Measurements from ENCODE around the gene SMTNL2.

The SMTNL2 gene

DNA sequence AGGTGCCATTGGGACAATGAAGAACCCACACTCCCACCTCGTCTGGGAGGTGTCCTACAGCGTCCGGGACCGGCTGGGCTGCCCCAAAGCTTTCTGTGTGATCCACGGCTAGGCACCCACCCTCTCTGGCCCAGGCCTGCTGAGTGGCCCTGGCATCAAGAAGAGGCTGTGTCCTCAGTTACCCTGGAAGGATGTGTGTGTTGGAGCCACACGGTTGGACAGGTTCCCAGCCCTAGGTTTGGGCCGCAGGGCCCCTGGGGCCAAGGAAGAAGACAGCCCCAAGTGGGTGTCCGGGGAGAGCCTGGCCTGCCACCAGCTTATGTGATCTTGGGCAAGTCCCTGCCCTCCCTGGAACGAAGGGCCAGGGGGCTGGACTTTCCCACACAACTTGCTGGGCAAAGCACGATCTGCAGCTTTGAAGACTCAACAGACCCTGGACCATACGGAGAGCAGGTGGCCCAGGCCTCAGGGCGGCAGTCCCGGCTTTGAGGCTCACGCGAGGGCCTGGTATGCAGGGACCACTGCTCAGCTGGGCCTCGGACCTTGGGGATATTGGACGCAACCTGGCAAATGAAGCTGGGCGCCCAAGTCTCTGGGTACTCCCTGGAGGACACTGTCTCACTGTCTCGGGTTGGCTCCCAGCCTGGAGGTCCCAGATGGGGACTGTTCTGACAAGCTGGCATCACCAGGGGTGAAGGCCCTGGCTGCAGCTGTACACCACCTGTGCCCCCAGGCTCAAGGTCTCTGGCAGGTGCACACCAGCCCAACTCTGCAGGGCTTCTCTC lies 46.7 kb upstream of the SMTNL2 start:
- DNase-seq, result no peak
- no peak overlapping the region for H3K27ac Mint-ChIP-seq
- no peaks in the 10 kb centered on the region for H3K9me3 Mint-ChIP-seq
- H3K36me3 Mint-ChIP-seq (ENCODE audit: low read depth), result peaks cover 4% of the 10 kb centered on the region
- TF ChIP-seq, protein P1, sequence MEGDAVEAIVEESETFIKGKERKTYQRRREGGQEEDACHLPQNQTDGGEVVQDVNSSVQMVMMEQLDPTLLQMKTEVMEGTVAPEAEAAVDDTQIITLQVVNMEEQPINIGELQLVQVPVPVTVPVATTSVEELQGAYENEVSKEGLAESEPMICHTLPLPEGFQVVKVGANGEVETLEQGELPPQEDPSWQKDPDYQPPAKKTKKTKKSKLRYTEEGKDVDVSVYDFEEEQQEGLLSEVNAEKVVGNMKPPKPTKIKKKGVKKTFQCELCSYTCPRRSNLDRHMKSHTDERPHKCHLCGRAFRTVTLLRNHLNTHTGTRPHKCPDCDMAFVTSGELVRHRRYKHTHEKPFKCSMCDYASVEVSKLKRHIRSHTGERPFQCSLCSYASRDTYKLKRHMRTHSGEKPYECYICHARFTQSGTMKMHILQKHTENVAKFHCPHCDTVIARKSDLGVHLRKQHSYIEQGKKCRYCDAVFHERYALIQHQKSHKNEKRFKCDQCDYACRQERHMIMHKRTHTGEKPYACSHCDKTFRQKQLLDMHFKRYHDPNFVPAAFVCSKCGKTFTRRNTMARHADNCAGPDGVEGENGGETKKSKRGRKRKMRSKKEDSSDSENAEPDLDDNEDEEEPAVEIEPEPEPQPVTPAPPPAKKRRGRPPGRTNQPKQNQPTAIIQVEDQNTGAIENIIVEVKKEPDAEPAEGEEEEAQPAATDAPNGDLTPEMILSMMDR (IDR thresholded peaks at IDR 0.05), result no peak
- no peak overlapping the region for H3K4me3 Mint-ChIP-seq
- peaks cover 44% of the 10 kb centered on the region for H3K4me1 Mint-ChIP-seq
- no peaks in the 10 kb centered on the region for H3K27me3 Mint-ChIP-seq (ENCODE audit: low read depth, poor library complexity)

DNA sequence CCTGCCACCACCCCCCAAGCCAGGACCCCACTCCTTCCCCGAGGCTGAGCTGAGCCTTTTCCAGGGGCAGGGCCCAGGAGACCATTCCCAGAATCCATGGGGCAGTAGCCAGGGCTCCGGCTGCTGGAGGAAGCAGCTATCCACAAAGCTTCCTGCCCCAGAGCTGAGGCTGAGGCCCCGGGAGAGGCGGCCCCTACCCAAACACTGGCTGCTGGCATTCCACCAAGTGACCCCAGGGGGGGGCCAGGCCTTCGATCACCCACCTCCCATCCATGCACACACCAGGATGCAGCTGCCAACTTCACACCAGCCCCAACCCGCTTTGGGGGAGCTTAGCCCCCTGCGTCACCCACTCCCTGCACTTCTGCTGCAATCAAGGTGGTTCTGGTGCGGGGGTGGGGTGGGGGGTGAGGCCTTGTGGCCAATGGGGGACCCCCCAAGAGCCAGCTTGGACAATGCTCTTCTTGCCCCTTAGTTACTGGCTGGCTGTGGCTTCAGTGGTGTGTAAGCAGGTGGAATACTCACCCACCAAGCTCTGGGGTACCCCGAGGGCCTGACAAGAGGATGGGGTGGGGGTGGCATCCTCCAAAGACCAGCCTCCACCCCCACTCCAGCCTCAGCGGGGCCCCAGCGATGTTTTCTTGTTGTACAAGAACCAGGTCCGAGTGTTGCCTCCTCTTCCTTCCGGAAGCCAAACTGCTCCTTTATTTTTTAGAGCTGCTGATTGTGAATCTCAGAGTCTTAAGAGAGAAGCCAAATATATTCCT lies 45.9 kb upstream of the SMTNL2 start:
- Mint-ChIP-seq H3K4me1 (peaks cover 44% of the 10 kb centered on the region), H3K27me3 (ENCODE audit: low read depth, poor library complexity) (no peaks in the 10 kb centered on the region), H3K9me3 (no peaks in the 10 kb centered on the region), H3K36me3 (ENCODE audit: low read depth) (peaks cover 4% of the 10 kb centered on the region), H3K4me3 (no peak overlapping the region), H3K27ac (no peak overlapping the region)
- DNase-seq, result no peak
- TF ChIP-seq, protein P1 (IDR thresholded peaks at IDR 0.05), result no peak

DNA sequence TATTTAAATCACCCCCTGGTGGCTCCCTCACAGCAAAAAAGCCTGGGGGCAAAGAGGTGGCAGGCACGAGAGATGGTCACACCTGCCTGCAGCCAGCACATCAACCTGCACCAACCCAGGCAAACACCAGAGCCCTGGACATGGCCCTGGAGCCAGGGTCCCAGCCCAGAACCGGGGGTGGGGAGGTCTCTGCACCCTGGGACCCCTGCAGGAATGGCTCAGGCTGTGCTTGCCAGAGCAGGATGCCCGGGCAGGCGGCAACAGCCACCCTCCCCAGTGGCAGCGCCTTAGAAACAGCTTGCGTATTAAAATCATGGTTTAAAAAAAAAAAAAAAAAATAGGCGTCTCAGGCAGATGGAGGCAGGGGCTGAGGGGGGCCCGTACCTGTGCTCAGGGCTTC lies 45.3 kb upstream of the SMTNL2 start:
- H3K4me1 Mint-ChIP-seq, result peaks cover 44% of the 10 kb centered on the region
- no peak overlapping the region for H3K27ac Mint-ChIP-seq
- TF ChIP-seq, protein P1 (IDR thresholded peaks at IDR 0.05), result no peak
- no peak overlapping the region for H3K4me3 Mint-ChIP-seq
- DNase-seq, result no peak
- H3K9me3 Mint-ChIP-seq, result no peaks in the 10 kb centered on the region
- peaks cover 4% of the 10 kb centered on the region for H3K36me3 Mint-ChIP-seq (ENCODE audit: low read depth)
- no peaks in the 10 kb centered on the region for H3K27me3 Mint-ChIP-seq (ENCODE audit: low read depth, poor library complexity)

DNA sequence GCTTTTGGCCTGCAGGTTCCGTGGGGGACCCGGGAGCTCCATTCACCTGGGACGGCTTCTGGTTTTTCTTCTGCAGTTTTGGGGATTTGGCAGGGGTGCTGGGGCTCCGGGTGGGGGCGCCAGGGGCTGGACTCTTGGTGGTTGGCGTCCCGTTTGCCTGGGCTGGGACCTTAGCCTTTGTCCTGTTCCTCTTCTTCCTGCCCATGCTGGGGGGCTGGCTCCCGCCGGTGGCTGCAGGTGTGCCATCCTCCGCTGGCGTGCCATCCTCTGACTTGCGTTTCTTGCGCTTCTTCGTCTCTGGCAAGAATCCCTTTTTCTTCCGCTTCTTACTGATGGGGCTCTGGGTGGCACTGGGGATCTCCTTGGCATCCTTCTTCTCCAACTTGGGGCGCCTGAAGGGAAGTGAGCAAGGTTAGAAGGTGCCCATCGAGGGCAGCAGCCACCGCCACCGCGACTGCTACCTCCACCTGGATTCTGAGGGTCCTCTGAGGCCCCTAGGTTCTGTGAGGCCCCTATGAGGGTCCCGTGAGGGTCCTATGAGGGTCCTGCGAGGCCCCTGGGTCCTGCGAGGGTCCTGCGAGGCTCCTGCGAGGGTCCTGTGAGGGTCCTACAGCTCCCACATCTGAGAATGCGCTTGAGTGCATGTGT lies 44.6 kb upstream of the SMTNL2 start:
- Mint-ChIP-seq H3K9me3 (no peaks in the 10 kb centered on the region), H3K4me3 (no peak overlapping the region), H3K36me3 (ENCODE audit: low read depth) (peaks cover 4% of the 10 kb centered on the region), H3K27me3 (ENCODE audit: low read depth, poor library complexity) (no peaks in the 10 kb centered on the region), H3K4me1 (peaks cover 41% of the 10 kb centered on the region), H3K27ac (no peak overlapping the region)
- DNase-seq, result no peak
- TF ChIP-seq, protein P1 (IDR thresholded peaks at IDR 0.05), result no peak

DNA sequence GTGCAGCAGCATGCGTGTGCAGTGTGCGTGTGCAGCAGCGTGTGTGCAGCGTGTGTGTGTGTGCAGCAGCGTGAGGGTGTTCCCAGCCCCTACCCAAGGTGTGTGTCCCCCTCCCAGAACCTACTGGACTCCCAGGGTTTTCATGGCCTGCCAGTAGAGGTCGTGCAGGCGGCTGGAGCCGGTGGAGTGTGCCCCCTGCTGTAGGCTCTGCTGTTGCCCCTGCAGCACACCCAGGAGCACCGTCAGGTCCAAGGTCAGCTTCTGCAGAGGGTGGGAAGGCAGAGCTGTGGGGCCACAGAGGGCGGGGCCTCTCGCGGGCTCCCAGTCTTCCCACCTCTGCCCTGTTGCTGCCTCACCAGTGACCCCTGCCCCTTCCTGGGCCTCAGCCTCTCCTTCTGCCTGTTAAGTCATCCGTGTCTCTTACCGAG lies 44.1 kb upstream of the SMTNL2 start:
- Mint-ChIP-seq H3K9me3 (no peaks in the 10 kb centered on the region), H3K27ac (no peak overlapping the region), H3K4me1 (peaks cover 44% of the 10 kb centered on the region), H3K36me3 (ENCODE audit: low read depth) (peaks cover 4% of the 10 kb centered on the region), H3K27me3 (ENCODE audit: low read depth, poor library complexity) (no peaks in the 10 kb centered on the region), H3K4me3 (no peak overlapping the region)
- no peak for DNase-seq
- TF ChIP-seq, protein P1 (IDR thresholded peaks at IDR 0.05), result no peak
